GM18519 (cell line): ENCODE measurements around the gene SERGEF.

ENCODE experiments used
- ATAC-seq: cut with Tn5 transposase; IDR thresholded peaks from one replicate; pipeline ENCODE4 v1.9.1; 2021; ENCODE audit warnings: mild to moderate bottlenecking, moderate library complexity; ENCODE audit not compliant: unreplicated experiment, low FRiP score

SERGEF gene

GRCh38 chr11:18012906-18013781, at the start of gene SERGEF:
SERGEF (minus strand) TSS chr11:18013047; CDS start chr11:18013010, 37 bp downstream.
- peak; percentile 89 for ATAC-seq

GRCh38 chr11:18061351-18061750, 48.5 kb upstream of the SERGEF start:
- no peak for ATAC-seq

GRCh38 chr11:18056561-18057181, 43.8 kb upstream of the SERGEF start:
- ATAC-seq = no peak

GRCh38 chr11:18054511-18055103, 41.8 kb upstream of the SERGEF start:
- ATAC-seq = no peak

- no peak for ATAC-seq
These were observed 38.0 kb upstream of the SERGEF start for GRCh38 chr11:18050848-18051247.

GRCh38 chr11:18046116-18046777, 33.4 kb upstream of the SERGEF start, which contains the start of gene TPH1:
TPH1 (minus strand) TSS chr11:18046269; CDS start chr11:18040762, 5,507 bp downstream.
- no peak for ATAC-seq

GRCh38 chr11:18036456-18036855, 23.6 kb upstream of the SERGEF start:
- ATAC-seq = no peak

GRCh38 chr11:18027475-18027874, 14.6 kb upstream of the SERGEF start:
- ATAC-seq = no peak

- ATAC-seq = no peak
These were observed 9.6 kb upstream of the SERGEF start for GRCh38 chr11:18022419-18022818.

- ATAC-seq = no peak
These were observed 6.8 kb upstream of the SERGEF start for GRCh38 chr11:18019650-18020049.

GRCh38 chr11:18016789-18017188, 3.9 kb upstream of the SERGEF start:
- no peak for ATAC-seq

- ATAC-seq = no peak
These were observed 2.0 kb upstream of the SERGEF start for GRCh38 chr11:18014876-18015275.

GRCh38 chr11:18013790-18014507, 1.1 kb upstream of the SERGEF start:
- ATAC-seq = no peak

GRCh38 chr11:18012122-18012905, 533 bp downstream of the SERGEF start:
- no peak for ATAC-seq

GRCh38 chr11:18011633-18012032, 1.2 kb downstream of the SERGEF start:
- ATAC-seq = no peak

GRCh38 chr11:18010977-18011586, 1.8 kb downstream of the SERGEF start:
- no peak for ATAC-seq

GRCh38 chr11:18010121-18010670, 2.7 kb downstream of the SERGEF start:
- no peak for ATAC-seq

- no peak for ATAC-seq
These were observed 7.3 kb downstream of the SERGEF start for GRCh38 chr11:18005376-18006129.
